IMR-90 (cell line): ENCODE measurements around the gene CELA2A. TPM values are rescaled to one million over a fixed set of nuclear protein-coding genes. Genes with fewer than 3 reads are reported as not detected.

Experiments used
- ATAC-seq: fragments of 200-7000 bp; cut with Tn5 transposase; 2 replicates; pipeline ENCODE4 v1.9.1; 2020; ENCODE audit warnings: low read depth, mild to moderate bottlenecking, moderate library complexity
- BruUV-seq: library from RNA; stranded (reverse); fragments of 400-500 nt; replicated peaks from 2 replicates; lab custom pipeline; 2021; lab: Mats Ljungman, UMichigan
- CTCF ChIA-PET: fragments of 300-600 bp; formaldehyde crosslinking; extraction: SDS; loops from one replicate; lab custom pipeline; 2021; ENCODE audit warnings: antibody characterized with exemption; lab: Yijun Ruan, JAX
- POLR2A ChIA-PET: fragments of 300-600 bp; sonication (Branson Sonifier 250); formaldehyde crosslinking; loops from one replicate; lab custom pipeline; 2022; ENCODE audit warnings: antibody characterized with exemption; ENCODE audit not compliant: unreplicated experiment; lab: Charles Lee
- DNase-seq: peaks from one replicate; pipeline ENCODE4 v3.0.0; 2013
- H2AFZ ChIP-seq: replicated peaks from 2 replicates; pipeline ENCODE3; 2013; ENCODE audit warnings: low read length, mild to moderate bottlenecking; ENCODE audit not compliant: poor library complexity
- H2AK5ac ChIP-seq: 2 replicates; pipeline ENCODE4 v1.6.1; 2013; ENCODE audit warnings: low read depth, low read length, inconsistent platforms
- H2AK9ac ChIP-seq: replicated peaks from 2 replicates; pipeline ENCODE3; 2013; ENCODE audit warnings: mild to moderate bottlenecking, low read depth, low read length, moderate library complexity; ENCODE audit not compliant: poor library complexity
- H2BK120ac ChIP-seq: 2 replicates; pipeline ENCODE4 v1.6.1; 2013; ENCODE audit warnings: low read depth, low read length, inconsistent platforms
- H2BK15ac ChIP-seq: 3 replicates; pipeline ENCODE4 v1.6.1; 2013; ENCODE audit warnings: low read depth, low read length, inconsistent platforms
- H2BK20ac ChIP-seq: 2 replicates; pipeline ENCODE4 v1.6.1; 2013; ENCODE audit warnings: low read depth, mild to moderate bottlenecking, inconsistent platforms, low read length, moderate library complexity
- H2BK5ac ChIP-seq: 2 replicates; pipeline ENCODE4 v1.6.1; 2013; ENCODE audit warnings: mild to moderate bottlenecking, low read depth, low read length, inconsistent platforms; ENCODE audit not compliant: poor library complexity, severe bottlenecking
- H3K14ac ChIP-seq: replicated peaks from 2 replicates; pipeline ENCODE4 v1.6.1; 2013; ENCODE audit warnings: low read depth, low read length, inconsistent platforms
- H3K18ac ChIP-seq: 2 replicates; pipeline ENCODE4 v1.6.1; 2013; ENCODE audit warnings: low read depth, low read length, control low read depth
- H3K23ac ChIP-seq: 2 replicates; pipeline ENCODE4 v1.6.1; 2013; ENCODE audit warnings: low read depth, low read length, inconsistent platforms
- H3K27ac ChIP-seq: 2 replicates; pipeline ENCODE4 v1.5.1; 2013; ENCODE audit warnings: mild to moderate bottlenecking, control low read depth, low read length; ENCODE audit not compliant: insufficient read depth
- H3K27me3 ChIP-seq: 2 replicates; pipeline ENCODE4 v1.6.1; 2013; ENCODE audit warnings: low read length; ENCODE audit not compliant: control insufficient read depth, insufficient read depth
- H3K36me3 ChIP-seq: 2 replicates; pipeline ENCODE4 v1.6.1; 2013; ENCODE audit warnings: low read length, mixed read lengths; ENCODE audit not compliant: control insufficient read depth, insufficient read depth
- H3K4ac ChIP-seq: 2 replicates; pipeline ENCODE4 v1.6.1; 2013; ENCODE audit warnings: low read depth, low read length, inconsistent platforms
- H3K4me1 ChIP-seq: 2 replicates; pipeline ENCODE4 v1.6.1; 2013; ENCODE audit warnings: low read length, mixed read lengths; ENCODE audit not compliant: control insufficient read depth, insufficient read depth
- H3K4me2 ChIP-seq: 2 replicates; pipeline ENCODE4 v1.6.1; 2013; ENCODE audit warnings: low read depth, mild to moderate bottlenecking, control low read depth, low read length, moderate library complexity
- H3K4me3 ChIP-seq: 2 replicates; pipeline ENCODE4 v1.5.1; 2013; ENCODE audit warnings: low read depth, mild to moderate bottlenecking, control low read depth, low read length, moderate library complexity; ENCODE audit not compliant: insufficient read depth
- H3K56ac ChIP-seq: 2 replicates; pipeline ENCODE4 v1.6.1; 2013; ENCODE audit warnings: low read length, inconsistent platforms; ENCODE audit not compliant: insufficient read depth; ENCODE audit errors: extremely low read depth
- H3K79me1 ChIP-seq, 2 experiments: 2 replicates each; pipeline ENCODE4 v1.6.1; 2013; ENCODE audit warnings: low read length in 2 of 2, inconsistent platforms in 1 of 2, low read depth in 1 of 2
- H3K9ac ChIP-seq: 2 replicates; pipeline ENCODE4 v1.6.1; 2013; ENCODE audit warnings: low read depth, low read length, control low read depth
- H3K9me1 ChIP-seq: 2 replicates; pipeline ENCODE4 v1.6.1; 2013; ENCODE audit warnings: low read length, inconsistent platforms; ENCODE audit not compliant: insufficient read depth
- H3K9me3 ChIP-seq: 2 replicates; pipeline ENCODE4 v1.6.1; 2013; ENCODE audit warnings: low read length; ENCODE audit not compliant: control insufficient read depth, insufficient read depth
- H4K20me1 ChIP-seq: 2 replicates; pipeline ENCODE4 v1.6.1; 2013; ENCODE audit warnings: low read length, inconsistent platforms; ENCODE audit not compliant: insufficient read depth
- H4K5ac ChIP-seq: 2 replicates; pipeline ENCODE4 v1.6.1; 2013; ENCODE audit warnings: mild to moderate bottlenecking, low read depth, low read length, control low read depth
- H4K8ac ChIP-seq, 2 experiments: 2 replicates each; pipeline ENCODE4 v1.6.1; 2013; ENCODE audit warnings: low read depth in 2 of 2, low read length in 2 of 2, control low read depth in 1 of 2, inconsistent platforms in 1 of 2
- H4K91ac ChIP-seq: 2 replicates; pipeline ENCODE4 v1.6.1; 2013; ENCODE audit warnings: low read depth, low read length, inconsistent platforms; ENCODE audit not compliant: insufficient read depth
- BHLHE40 ChIP-seq: fragments of 150-350 bp; IDR thresholded peaks from 2 replicates; pipeline ENCODE4 v1.6.1; 2016; ENCODE audit warnings: mild to moderate bottlenecking, low read depth, low read length
- CEBPB ChIP-seq: IDR thresholded peaks from 2 replicates; pipeline ENCODE4 v1.6.1; 2012; ENCODE audit warnings: low read depth, low read length, improper control_type of control experiment
- ELK1 ChIP-seq: fragments of 150-350 bp; IDR thresholded peaks from 2 replicates; pipeline ENCODE4 v1.6.1; 2016; ENCODE audit warnings: low read depth, mild to moderate bottlenecking, low read length, moderate library complexity, borderline replicate concordance
- FOS ChIP-seq: fragments of 150-350 bp; IDR thresholded peaks from 2 replicates; pipeline ENCODE4 v1.6.1; 2016; ENCODE audit warnings: low read depth, low read length
- MAFK ChIP-seq: IDR thresholded peaks from 2 replicates; pipeline ENCODE4 v1.6.1; 2012; ENCODE audit warnings: low read depth, low read length, improper control_type of control experiment
- MAZ ChIP-seq: IDR thresholded peaks from 2 replicates; pipeline ENCODE4 v1.6.1; 2012; ENCODE audit warnings: low read depth, mild to moderate bottlenecking, low read length, improper control_type of control experiment, moderate library complexity, borderline replicate concordance
- MXI1 ChIP-seq: IDR thresholded peaks from 2 replicates; pipeline ENCODE4 v1.6.1; 2012; ENCODE audit warnings: low read depth, mild to moderate bottlenecking, low read length, moderate library complexity, borderline replicate concordance
- NFE2L2 ChIP-seq: fragments of 150-350 bp; IDR thresholded peaks from 2 replicates; pipeline ENCODE4 v1.6.1; 2016; ENCODE audit warnings: low read depth, mild to moderate bottlenecking, low read length
- POLR2A ChIP-seq: IDR thresholded peaks from 2 replicates; pipeline ENCODE4 v1.6.1; 2012; ENCODE audit warnings: mild to moderate bottlenecking, low read depth, low read length
- RAD21 ChIP-seq: IDR thresholded peaks from 2 replicates; pipeline ENCODE4 v1.6.1; 2012; ENCODE audit warnings: low read length, improper control_type of control experiment
- RCOR1 ChIP-seq: IDR thresholded peaks from 2 replicates; pipeline ENCODE4 v1.6.1; 2012; ENCODE audit warnings: mild to moderate bottlenecking, low read length, improper control_type of control experiment; ENCODE audit not compliant: insufficient replicate concordance
- USF2 ChIP-seq: fragments of 150-350 bp; IDR thresholded peaks from 2 replicates; pipeline ENCODE4 v1.6.1; 2017; ENCODE audit warnings: mild to moderate bottlenecking, antibody characterized with exemption, low read length, low read depth
- WGBS, 2 experiments: methylation state at CpG; one replicate each; pipeline versions ENCODE4 v1.1.5 to v1.1.7; 2013; ENCODE audit warnings: missing lambda C conversion rate in 2 of 2; ENCODE audit not compliant: insufficient read length in 1 of 2; ENCODE audit errors: extremely low coverage in 2 of 2; 5-methylcytosine and 5-hydroxymethylcytosine counted together
- dilution Hi-C: fragments of 300-500 bp; cut with HindIII; formaldehyde crosslinking; loops from one replicate; pipeline ENCODE4 v1.14.3; 2018; ENCODE audit warnings: low sequenced_read_pairs; ENCODE audit not compliant: unreplicated experiment
- in situ Hi-C: fragments of 300-500 bp; cut with MboI; formaldehyde crosslinking; loops from 3 replicates; pipeline ENCODE4 v1.14.3; 2019; ENCODE audit warnings: low sequenced_read_pairs, inconsistent platforms, mixed read lengths
- intact Hi-C: fragments of 100-400 bp; cut with micrococcal nuclease; formaldehyde crosslinking; loops from 2 replicates; pipeline ENCODE4 v1.10.0; 2022
- polyA plus RNA-seq, 3 experiments: library from polyadenylated mRNA; depleted of rRNA; stranded (reverse); fragments of >200 nt; gene quantifications; 2 replicates each; pipeline ENCODE4 v1.2.3, GENCODE V29; 2012; ENCODE audit warnings: low replicate concordance in 1 of 3
- total RNA-seq: library from RNA; depleted of rRNA; stranded (reverse); fragments of >200 nt; gene quantifications from 2 replicates; pipeline ENCODE4 v1.2.3, GENCODE V29; 2012

The CELA2A gene
- total and polyA plus RNA-seq, 2 of the 4 experiments (the other 2 are of a cell fraction): not detected

GRCh38 chr1:15504436-15504835 lies 47.9 kb downstream of the CELA2A start:
- H2AK5ac ChIP-seq: no peak overlapping the region
- no peak overlapping the region for H3K4me3 ChIP-seq
- DNase-seq (no peak), ATAC-seq (no peak)
- no peak overlapping the region for H3K56ac ChIP-seq
- dilution Hi-C loops (no loop called here), intact Hi-C loops (no loop called here), in situ Hi-C loops (loop anchor here (10.0 kb wide), 1 partner anchor 190 kb away; no protein-coding TSS in a partner anchor)
- no peaks in the 10 kb centered on the region for H3K9me3 ChIP-seq
- H3K4me2 ChIP-seq: no peak overlapping the region
- no peaks in the 10 kb centered on the region for H3K79me1 ChIP-seq
- 92% methylated on average over 3 of the region's 4 CpGs; no CpG with 5 or more reads in 1 of the 2 experiments for WGBS, 2 experiments
- no peaks in the 10 kb centered on the region for H3K9me1 ChIP-seq
- no peak overlapping the region for H3K27ac ChIP-seq
- no peak overlapping the region for H4K91ac ChIP-seq
- peaks cover 8% of the 10 kb centered on the region; the same call in 1 of the 2 replicates for H3K36me3 ChIP-seq
- CTCF ChIA-PET: no interaction called here
- no peak overlapping the region for H4K8ac ChIP-seq
- H3K23ac ChIP-seq: no peak overlapping the region
- no peak overlapping the region for H3K18ac ChIP-seq
- POLR2A ChIA-PET: no interaction called here
- no peak overlapping the region for H3K9ac ChIP-seq
- H2AK9ac ChIP-seq: no peak overlapping the region
- no peak for TF ChIP-seq POLR2A
- no peak for TF ChIP-seq FOS
- TF ChIP-seq USF2: no peak
- no peak for TF ChIP-seq RAD21
- TF ChIP-seq MAFK: no peak
- TF ChIP-seq BHLHE40: no peak
- TF ChIP-seq NFE2L2: no peak
- no peak for TF ChIP-seq MAZ
- TF ChIP-seq RCOR1: no peak
- TF ChIP-seq ELK1: no peak
- TF ChIP-seq MXI1: no peak
- no peak for TF ChIP-seq CEBPB
- no peak overlapping the region for H3K14ac ChIP-seq
- no peaks in the 10 kb centered on the region for H3K4me1 ChIP-seq
- no peaks in the 10 kb centered on the region for H3K27me3 ChIP-seq
- H2BK120ac ChIP-seq: no peak overlapping the region
- no peaks in the 10 kb centered on the region for H4K20me1 ChIP-seq
- H2BK20ac ChIP-seq: no peak overlapping the region
- no peak overlapping the region for H2AFZ ChIP-seq
- H4K5ac ChIP-seq: no peak overlapping the region
- H3K4ac ChIP-seq: no peak overlapping the region
- H2BK15ac ChIP-seq: no peak overlapping the region
- H2BK5ac ChIP-seq: no peak overlapping the region
- no TSS peak for BruUV-seq
